HPDE6-E6E7 (cell line): Measurements from ENCODE around the gene TTLL4.

Experiments
- DNase-seq: peaks from one replicate; pipeline ENCODE4 v3.0.0; 2011; ENCODE audit warnings: missing footprints; ENCODE audit errors: extremely low spot score

Gene TTLL4

GRCh38 chr2:218717262-218717661 lies 6.6 kb downstream of the TTLL4 start:
- DNase-seq: peak; percentile 80

- DNase-seq: no peak
Measured at GRCh38 chr2:218718058-218718457, 7.4 kb downstream of the TTLL4 start.

- no peak for DNase-seq
Measured at GRCh38 chr2:218719457-218719856, 8.8 kb downstream of the TTLL4 start.

- DNase-seq: no peak
Measured at GRCh38 chr2:218720048-218721041, 9.7 kb downstream of the TTLL4 start.

- DNase-seq: no peak
Measured at GRCh38 chr2:218721488-218721887, 10.9 kb downstream of the TTLL4 start.

- DNase-seq: no peak
Measured at GRCh38 chr2:218721934-218722333, 11.3 kb downstream of the TTLL4 start.

GRCh38 chr2:218722419-218722818 lies 11.8 kb downstream of the TTLL4 start:
- no peak for DNase-seq

- no peak for DNase-seq
Measured at GRCh38 chr2:218722876-218723785, 12.5 kb downstream of the TTLL4 start.

GRCh38 chr2:218726004-218726574 lies 15.5 kb downstream of the TTLL4 start:
- no peak for DNase-seq

- no peak for DNase-seq
Measured at GRCh38 chr2:218727502-218728165, 17.0 kb downstream of the TTLL4 start.

- DNase-seq: no peak
Measured at GRCh38 chr2:218729640-218730039, 19.0 kb downstream of the TTLL4 start.

GRCh38 chr2:218732052-218732760 lies 21.6 kb downstream of the TTLL4 start:
- DNase-seq: no peak

- DNase-seq: no peak
Measured at GRCh38 chr2:218732761-218733158, 22.1 kb downstream of the TTLL4 start.

- DNase-seq: no peak
Measured at GRCh38 chr2:218733171-218734021, 22.8 kb downstream of the TTLL4 start.

- DNase-seq: no peak
Measured at GRCh38 chr2:218734190-218734975, 23.7 kb downstream of the TTLL4 start.

- no peak for DNase-seq
Measured at GRCh38 chr2:218736531-218736930, 25.9 kb downstream of the TTLL4 start.

- DNase-seq: no peak
Measured at GRCh38 chr2:218743068-218743467, 32.4 kb downstream of the TTLL4 start.

- no peak for DNase-seq
Measured at GRCh38 chr2:218744615-218745014, 34.0 kb downstream of the TTLL4 start.

GRCh38 chr2:218745160-218745558 lies 34.5 kb downstream of the TTLL4 start:
- DNase-seq: no peak
